Liver (tissue), 9 donors: ENCODE results near the gene SFXN5. TPM values are rescaled to one million over a fixed set of nuclear protein-coding genes. Genes with fewer than 3 reads are reported as not detected.
A peak's percentile ranks its signal among the peaks of the same experiment; 100 is the strongest.

Experiments
- DNase-seq: peaks from one replicate; pipeline ENCODE4 v3.0.0-alpha.2; 2017; ENCODE audit warnings: low spot score
- H3K27ac ChIP-seq, 2 donors: one replicate each; pipeline ENCODE4 v1.7.0; 2013; ENCODE audit warnings: inconsistent platforms in 2 of 2, low read length in 2 of 2, control low read depth in 1 of 2, low read depth in 1 of 2, mild to moderate bottlenecking in 1 of 2
- H3K27me3 ChIP-seq, 4 donors: one replicate each; pipeline versions ENCODE4 v1.6.1 to v1.7.0; 2013; ENCODE audit warnings: low read length in 3 of 4, inconsistent platforms in 1 of 4, mild to moderate bottlenecking in 1 of 4, moderate library complexity in 1 of 4; ENCODE audit not compliant: control insufficient read depth in 4 of 4, insufficient read depth in 4 of 4
- H3K36me3 ChIP-seq, 4 donors: one replicate each; pipeline versions ENCODE4 v1.6.1 to v1.7.0; 2013; ENCODE audit warnings: low read length in 3 of 4, mild to moderate bottlenecking in 3 of 4, low read depth in 1 of 4, moderate library complexity in 1 of 4; ENCODE audit not compliant: control insufficient read depth in 4 of 4, insufficient read depth in 3 of 4
- H3K4me1 ChIP-seq, 4 donors: one replicate each; pipeline versions ENCODE4 v1.6.1 to v1.7.0; 2013; ENCODE audit warnings: low read length in 3 of 4, mild to moderate bottlenecking in 3 of 4, moderate library complexity in 1 of 4; ENCODE audit not compliant: control insufficient read depth in 4 of 4, insufficient read depth in 4 of 4
- H3K4me3 ChIP-seq, 3 donors: one replicate each; pipeline versions ENCODE4 v1.6.1 to v1.7.0; 2013; ENCODE audit warnings: low read length in 3 of 3, control low read depth in 1 of 3, low read depth in 1 of 3, mild to moderate bottlenecking in 1 of 3
- H3K9ac ChIP-seq, 2 donors: one replicate each; pipeline ENCODE4 v1.7.0; 2013; ENCODE audit warnings: low read length in 2 of 2, mild to moderate bottlenecking in 2 of 2, moderate library complexity in 2 of 2, control low read depth in 1 of 2, low read depth in 1 of 2
- H3K9me3 ChIP-seq, 4 donors: one replicate each; pipeline versions ENCODE4 v1.6.1 to v1.7.0; 2013; ENCODE audit warnings: low read length in 3 of 4; ENCODE audit not compliant: control insufficient read depth in 4 of 4
- EGR1 ChIP-seq, 2 donors: IDR thresholded peaks; 2 replicates each; pipeline ENCODE4 v1.6.1; 2016 to 2018; ENCODE audit warnings: antibody characterized with exemption in 2 of 2, low read depth in 2 of 2
- FOXA1 ChIP-seq: IDR thresholded peaks from 2 replicates; pipeline ENCODE4 v1.6.1; 2016; ENCODE audit warnings: antibody characterized with exemption
- FOXA2 ChIP-seq: IDR thresholded peaks from 2 replicates; pipeline ENCODE4 v1.6.1; 2016; ENCODE audit warnings: antibody characterized with exemption
- GABPA ChIP-seq, 2 donors: IDR thresholded peaks in 1 of 2; conservative IDR thresholded peaks in 1 of 2; 2 replicates each; pipeline ENCODE4 v1.6.1; 2016; ENCODE audit warnings: antibody characterized with exemption in 2 of 2, mild to moderate bottlenecking in 1 of 2, moderate library complexity in 1 of 2
- HNF4A ChIP-seq, 2 donors: conservative IDR thresholded peaks; 2 replicates each; pipeline ENCODE4 v1.6.1; 2016; ENCODE audit warnings: antibody characterized with exemption in 2 of 2, mild to moderate bottlenecking in 2 of 2
- HNF4G ChIP-seq: IDR thresholded peaks from 2 replicates; pipeline ENCODE4 v1.6.1; 2016; ENCODE audit warnings: antibody characterized with exemption
- JUND ChIP-seq, 2 donors: IDR thresholded peaks; 2 replicates each; pipeline ENCODE4 v1.6.1; 2016; ENCODE audit warnings: antibody characterized with exemption in 2 of 2
- NR2F2 ChIP-seq: IDR thresholded peaks from 2 replicates; pipeline ENCODE4 v1.6.1; 2016; ENCODE audit warnings: antibody characterized with exemption
- RAD21 ChIP-seq, 2 donors: IDR thresholded peaks; 2 replicates each; pipeline ENCODE4 v1.6.1; 2016; ENCODE audit warnings: antibody characterized with exemption in 2 of 2, mild to moderate bottlenecking in 2 of 2
- RXRA ChIP-seq, 2 donors: IDR thresholded peaks; 2 replicates each; pipeline ENCODE4 v1.6.1; 2017 to 2018; ENCODE audit warnings: antibody characterized with exemption in 2 of 2, mild to moderate bottlenecking in 1 of 2
- SP1 ChIP-seq: IDR thresholded peaks from 2 replicates; pipeline ENCODE4 v1.6.1; 2018; ENCODE audit warnings: antibody characterized with exemption, mild to moderate bottlenecking
- TAF1 ChIP-seq: conservative IDR thresholded peaks from 2 replicates; pipeline ENCODE4 v1.6.1; 2016; ENCODE audit warnings: antibody characterized with exemption, mild to moderate bottlenecking
- YY1 ChIP-seq: IDR thresholded peaks from 2 replicates; pipeline ENCODE4 v1.6.1; 2016; ENCODE audit warnings: antibody characterized with exemption, mild to moderate bottlenecking
- WGBS: extraction: QIAGEN DNeasy Blood & Tissue Kit; methylation state at CpG from one replicate; pipeline ENCODE4 v1.1.7; 2013; 5-methylcytosine and 5-hydroxymethylcytosine counted together
- polyA plus RNA-seq, 2 donors: library from polyadenylated mRNA; stranded (reverse) in 1 of 2; unstranded in 1 of 2; fragments of 200-250 nt in 1 of 2; fragments of >200 nt in 1 of 2; fragmentation: Nextera tagmentation in 1 of 2; extraction: Ambion mirVana in 1 of 2; gene quantifications; one replicate each; pipeline versions ENCODE4 v1.2.1 to v1.2.3, GENCODE V29; 2013 to 2015
- total RNA-seq, 2 donors: library from RNA; depleted of rRNA; stranded (reverse); fragments of >200 nt; gene quantifications; one replicate each; pipeline ENCODE4 v1.2.3, GENCODE V29; 2014
- TF ChIP-seq, protein P1 (sequence below): fragments of 150-350 bp; IDR thresholded peaks from 2 replicates; pipeline ENCODE4 v1.5.1; 2017; ENCODE audit warnings: improper control_type of control experiment, low read depth, low read length; ENCODE audit not compliant: missing input control
- TF ChIP-seq, protein P2 (sequence below): IDR thresholded peaks from 2 replicates; pipeline ENCODE4 v1.6.1; 2016; ENCODE audit warnings: antibody characterized with exemption, mild to moderate bottlenecking
- TF ChIP-seq, protein P3 (sequence below): IDR thresholded peaks from 2 replicates; pipeline ENCODE4 v1.6.1; 2016; ENCODE audit warnings: antibody characterized with exemption
- TF ChIP-seq, protein P4 (sequence below): IDR thresholded peaks from 2 replicates; pipeline ENCODE4 v1.6.1; 2016; ENCODE audit warnings: antibody characterized with exemption
- TF ChIP-seq, protein P5 (sequence below): IDR thresholded peaks from 2 replicates; pipeline ENCODE4 v1.6.1; 2016; ENCODE audit warnings: antibody characterized with exemption
- donor health status: healthy.
- donor health status: healthy.
- donor health status: healthy.
- donor health status: healthy.
- donor health status: healthy.

Gene SFXN5
- total and polyA plus RNA-seq, 4 donors: 23.3 to 58.2 (median 29.5) TPM

DNA sequence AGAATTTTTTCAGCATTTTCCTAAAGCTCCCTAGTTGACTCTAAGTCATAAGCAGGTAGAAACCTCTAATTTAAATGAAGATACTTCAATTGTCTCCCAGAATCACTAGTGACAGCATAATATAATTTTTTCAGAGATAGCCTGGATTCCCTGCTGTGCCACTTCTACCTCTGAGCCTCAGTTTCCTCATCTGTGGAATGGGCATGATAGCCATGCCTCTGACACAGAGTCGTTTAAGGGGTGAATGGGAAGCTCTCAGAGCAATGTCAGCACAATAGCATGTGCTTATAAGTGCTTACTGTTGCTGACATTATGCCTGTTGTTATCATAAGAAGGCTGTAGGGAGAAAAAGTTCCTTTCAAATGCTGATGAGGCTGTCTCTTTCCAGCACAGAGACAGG, 48.0 kb downstream of the SFXN5 start:
- Histone ChIP-seq H3K9ac (no peak overlapping the region), H3K27ac (peak overlapping the region; percentile 16 to 78), H3K4me1 (peaks cover 8 to 29% (median 19%) of the 10 kb centered on the region in 4 donors), H3K27me3 (no peaks in the 10 kb centered on the region), H3K36me3 (peaks cover 0 to 11% (median 2%) of the 10 kb centered on the region in 4 donors), H3K9me3 (no peaks in the 10 kb centered on the region), H3K4me3 (no peak overlapping the region)
- TF ChIP-seq FOXA2 (no peak), SP1 (no peak), TAF1 (no peak), RAD21 (IDR thresholded peaks at IDR 0.05) (no peak)
- DNase-seq: no peak
- WGBS: 82% methylated on average over 1 of the region's 1 CpG

DNA sequence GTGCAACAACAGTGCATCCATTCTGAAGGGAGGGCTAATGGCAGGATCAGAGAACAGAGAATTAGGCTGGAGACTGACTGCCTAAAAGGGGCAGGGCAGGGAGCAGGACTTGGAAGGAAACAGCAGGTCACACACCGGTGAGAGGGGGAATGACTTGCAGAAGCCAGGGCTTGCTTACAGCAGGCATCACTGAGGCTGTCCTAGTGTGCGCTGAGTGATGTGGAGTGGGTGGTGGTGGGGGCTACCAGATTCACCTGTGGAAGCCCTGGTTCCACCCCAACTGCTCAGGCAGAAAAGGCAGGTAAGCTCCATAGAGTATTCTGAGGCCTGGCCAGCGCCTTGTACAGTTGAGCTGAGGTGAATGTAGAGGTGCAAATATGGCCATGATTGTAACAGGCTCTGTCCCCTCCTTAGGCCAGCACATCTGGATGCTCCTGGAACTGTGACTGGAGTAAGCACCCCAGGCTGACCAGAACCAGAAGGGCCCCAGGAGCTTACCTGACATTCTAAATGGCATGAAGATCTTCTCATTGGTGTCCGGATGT, 49.4 kb downstream of the SFXN5 start:
- no peaks in the 10 kb centered on the region for H3K27me3 ChIP-seq
- H3K4me3 ChIP-seq: no peak overlapping the region
- peak overlapping the region; percentile 85 to 89 for H3K27ac ChIP-seq
- no peaks in the 10 kb centered on the region for H3K9me3 ChIP-seq
- H3K4me1 ChIP-seq: peaks cover 8 to 29% (median 19%) of the 10 kb centered on the region in 4 donors
- peaks cover 0 to 8% (median 2%) of the 10 kb centered on the region in 4 donors for H3K36me3 ChIP-seq
- TF ChIP-seq NR2F2 (no peak), HNF4A (conservative IDR thresholded peaks at IDR 0.05) (no peak), JUND (IDR thresholded peaks at IDR 0.05) (no peak), FOXA2 (no peak), EGR1 (IDR thresholded peaks at IDR 0.05; ENCODE audit: low read depth in 2 of 2) (no peak), HNF4G (no peak), TAF1 (no peak), GABPA (IDR thresholded peaks at IDR 0.05 in 1 of 2, conservative IDR thresholded peaks at IDR 0.05 in 1 of 2) (no peak), YY1 (no peak), SP1 (no peak), RXRA (IDR thresholded peaks at IDR 0.05) (no peak), FOXA1 (no peak)
- TF ChIP-seq, protein P1, sequence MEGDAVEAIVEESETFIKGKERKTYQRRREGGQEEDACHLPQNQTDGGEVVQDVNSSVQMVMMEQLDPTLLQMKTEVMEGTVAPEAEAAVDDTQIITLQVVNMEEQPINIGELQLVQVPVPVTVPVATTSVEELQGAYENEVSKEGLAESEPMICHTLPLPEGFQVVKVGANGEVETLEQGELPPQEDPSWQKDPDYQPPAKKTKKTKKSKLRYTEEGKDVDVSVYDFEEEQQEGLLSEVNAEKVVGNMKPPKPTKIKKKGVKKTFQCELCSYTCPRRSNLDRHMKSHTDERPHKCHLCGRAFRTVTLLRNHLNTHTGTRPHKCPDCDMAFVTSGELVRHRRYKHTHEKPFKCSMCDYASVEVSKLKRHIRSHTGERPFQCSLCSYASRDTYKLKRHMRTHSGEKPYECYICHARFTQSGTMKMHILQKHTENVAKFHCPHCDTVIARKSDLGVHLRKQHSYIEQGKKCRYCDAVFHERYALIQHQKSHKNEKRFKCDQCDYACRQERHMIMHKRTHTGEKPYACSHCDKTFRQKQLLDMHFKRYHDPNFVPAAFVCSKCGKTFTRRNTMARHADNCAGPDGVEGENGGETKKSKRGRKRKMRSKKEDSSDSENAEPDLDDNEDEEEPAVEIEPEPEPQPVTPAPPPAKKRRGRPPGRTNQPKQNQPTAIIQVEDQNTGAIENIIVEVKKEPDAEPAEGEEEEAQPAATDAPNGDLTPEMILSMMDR: no peak
- TF ChIP-seq, protein P2, sequence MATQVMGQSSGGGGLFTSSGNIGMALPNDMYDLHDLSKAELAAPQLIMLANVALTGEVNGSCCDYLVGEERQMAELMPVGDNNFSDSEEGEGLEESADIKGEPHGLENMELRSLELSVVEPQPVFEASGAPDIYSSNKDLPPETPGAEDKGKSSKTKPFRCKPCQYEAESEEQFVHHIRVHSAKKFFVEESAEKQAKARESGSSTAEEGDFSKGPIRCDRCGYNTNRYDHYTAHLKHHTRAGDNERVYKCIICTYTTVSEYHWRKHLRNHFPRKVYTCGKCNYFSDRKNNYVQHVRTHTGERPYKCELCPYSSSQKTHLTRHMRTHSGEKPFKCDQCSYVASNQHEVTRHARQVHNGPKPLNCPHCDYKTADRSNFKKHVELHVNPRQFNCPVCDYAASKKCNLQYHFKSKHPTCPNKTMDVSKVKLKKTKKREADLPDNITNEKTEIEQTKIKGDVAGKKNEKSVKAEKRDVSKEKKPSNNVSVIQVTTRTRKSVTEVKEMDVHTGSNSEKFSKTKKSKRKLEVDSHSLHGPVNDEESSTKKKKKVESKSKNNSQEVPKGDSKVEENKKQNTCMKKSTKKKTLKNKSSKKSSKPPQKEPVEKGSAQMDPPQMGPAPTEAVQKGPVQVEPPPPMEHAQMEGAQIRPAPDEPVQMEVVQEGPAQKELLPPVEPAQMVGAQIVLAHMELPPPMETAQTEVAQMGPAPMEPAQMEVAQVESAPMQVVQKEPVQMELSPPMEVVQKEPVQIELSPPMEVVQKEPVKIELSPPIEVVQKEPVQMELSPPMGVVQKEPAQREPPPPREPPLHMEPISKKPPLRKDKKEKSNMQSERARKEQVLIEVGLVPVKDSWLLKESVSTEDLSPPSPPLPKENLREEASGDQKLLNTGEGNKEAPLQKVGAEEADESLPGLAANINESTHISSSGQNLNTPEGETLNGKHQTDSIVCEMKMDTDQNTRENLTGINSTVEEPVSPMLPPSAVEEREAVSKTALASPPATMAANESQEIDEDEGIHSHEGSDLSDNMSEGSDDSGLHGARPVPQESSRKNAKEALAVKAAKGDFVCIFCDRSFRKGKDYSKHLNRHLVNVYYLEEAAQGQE: no peak
- TF ChIP-seq, protein P3, sequence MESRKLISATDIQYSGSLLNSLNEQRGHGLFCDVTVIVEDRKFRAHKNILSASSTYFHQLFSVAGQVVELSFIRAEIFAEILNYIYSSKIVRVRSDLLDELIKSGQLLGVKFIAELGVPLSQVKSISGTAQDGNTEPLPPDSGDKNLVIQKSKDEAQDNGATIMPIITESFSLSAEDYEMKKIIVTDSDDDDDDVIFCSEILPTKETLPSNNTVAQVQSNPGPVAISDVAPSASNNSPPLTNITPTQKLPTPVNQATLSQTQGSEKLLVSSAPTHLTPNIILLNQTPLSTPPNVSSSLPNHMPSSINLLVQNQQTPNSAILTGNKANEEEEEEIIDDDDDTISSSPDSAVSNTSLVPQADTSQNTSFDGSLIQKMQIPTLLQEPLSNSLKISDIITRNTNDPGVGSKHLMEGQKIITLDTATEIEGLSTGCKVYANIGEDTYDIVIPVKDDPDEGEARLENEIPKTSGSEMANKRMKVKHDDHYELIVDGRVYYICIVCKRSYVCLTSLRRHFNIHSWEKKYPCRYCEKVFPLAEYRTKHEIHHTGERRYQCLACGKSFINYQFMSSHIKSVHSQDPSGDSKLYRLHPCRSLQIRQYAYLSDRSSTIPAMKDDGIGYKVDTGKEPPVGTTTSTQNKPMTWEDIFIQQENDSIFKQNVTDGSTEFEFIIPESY: no peak
- TF ChIP-seq, protein P4, sequence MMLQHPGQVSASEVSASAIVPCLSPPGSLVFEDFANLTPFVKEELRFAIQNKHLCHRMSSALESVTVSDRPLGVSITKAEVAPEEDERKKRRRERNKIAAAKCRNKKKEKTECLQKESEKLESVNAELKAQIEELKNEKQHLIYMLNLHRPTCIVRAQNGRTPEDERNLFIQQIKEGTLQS: no peak
- TF ChIP-seq, protein P5, sequence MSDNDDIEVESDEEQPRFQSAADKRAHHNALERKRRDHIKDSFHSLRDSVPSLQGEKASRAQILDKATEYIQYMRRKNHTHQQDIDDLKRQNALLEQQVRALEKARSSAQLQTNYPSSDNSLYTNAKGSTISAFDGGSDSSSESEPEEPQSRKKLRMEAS: no peak
- DNase-seq: no peak
- peak overlapping the region in 1 of 2 donors; percentile 42 for H3K9ac ChIP-seq
- WGBS: 83% methylated on average over 4 of the region's 4 CpGs
